Cardiac atrium fibroblast (primary cell): ENCODE measurements around the gene PIP5KL1. TPM values are rescaled to one million over a fixed set of nuclear protein-coding genes. Genes with fewer than 3 reads are reported as not detected.

ENCODE experiments used
- total RNA-seq: library from RNA; depleted of rRNA; stranded (reverse); fragments of >200 nt; gene quantifications from 2 replicates; pipeline ENCODE4 v1.2.3, GENCODE V29; 2015

Gene PIP5KL1
- total RNA-seq = 2.8 and 16.4 TPM in 2 replicates

GRCh38 chr9:127930231-127931091, at the start of gene PIP5KL1:
Gene PIP5KL1, minus strand, starts transcription at chr9:127930777. Its CDS starts 25 bp downstream, at chr9:127930752.

GRCh38 chr9:127937388-127938297, 7.1 kb upstream of the PIP5KL1 start, which contains the start of gene DPM2:
Gene DPM2, minus strand, starts transcription at chr9:127937854. Its CDS starts 34 bp downstream, at chr9:127937820.

GRCh38 chr9:127916720-127917581, 13.6 kb downstream of the PIP5KL1 start, which contains the start of gene ST6GALNAC4:
Gene ST6GALNAC4, minus strand, starts transcription at chr9:127917041. Its CDS starts 622 bp downstream, at chr9:127916419.

GRCh38 chr9:127899128-127899943, 31.2 kb downstream of the PIP5KL1 start, which contains the start of gene ST6GALNAC6:
Gene ST6GALNAC6, minus strand, starts transcription at chr9:127899603. Its CDS starts 1,622 bp downstream, at chr9:127897981.

GRCh38 chr9:127877566-127877998, 53.0 kb downstream of the PIP5KL1 start, which contains the start of gene AK1:
Gene AK1, minus strand, starts transcription at chr9:127877675. Its CDS starts 3,058 bp downstream, at chr9:127874617.

Other genes with a start within 250 kb of the PIP5KL1 start
- not detected in 2 replicates for gene CFAP157, start 223.8 kb downstream of the PIP5KL1 start, total RNA-seq
- 24.6 and 39.2 TPM in 2 replicates for gene PTRH1, start 215.1 kb downstream of the PIP5KL1 start, total RNA-seq
- gene TTC16, start 214.7 kb downstream of the PIP5KL1 start, total RNA-seq = 0.16 TPM in 1 of 2 replicates, not detected in the other
- gene TOR2A, start 195.5 kb downstream of the PIP5KL1 start, total RNA-seq = 9.4 and 12.5 TPM in 2 replicates
- gene SH2D3C, start 152.1 kb downstream of the PIP5KL1 start, total RNA-seq = 2.5 and 2.6 TPM in 2 replicates
- gene CDK9, start 144.7 kb downstream of the PIP5KL1 start, total RNA-seq = 41.8 and 48.0 TPM in 2 replicates
- 24.9 and 29.3 TPM in 2 replicates for gene FPGS, start 127.9 kb downstream of the PIP5KL1 start, total RNA-seq
- 570 and 620 TPM in 2 replicates for gene ENG, start 76.1 kb downstream of the PIP5KL1 start, total RNA-seq
- gene AK1, start 53.1 kb downstream of the PIP5KL1 start, total RNA-seq = 91.3 and 105 TPM in 2 replicates
- 108 and 138 TPM in 2 replicates for gene ST6GALNAC6, start 31.2 kb downstream of the PIP5KL1 start, total RNA-seq
- 66.1 and 73.9 TPM in 2 replicates for gene ST6GALNAC4, start 13.7 kb downstream of the PIP5KL1 start, total RNA-seq
- gene DPM2, start 7.1 kb upstream of the PIP5KL1 start, total RNA-seq = 7.8 and 15.6 TPM in 2 replicates
- 6.1 and 6.6 TPM in 2 replicates for gene EEIG1, start 50.2 kb upstream of the PIP5KL1 start, total RNA-seq
- 6.5 and 7.3 TPM in 2 replicates for gene NAIF1, start 136.5 kb upstream of the PIP5KL1 start, total RNA-seq
- gene SLC25A25, start 137.5 kb upstream of the PIP5KL1 start, total RNA-seq = 16.2 and 20.4 TPM in 2 replicates
- gene PTGES2, start 197.0 kb upstream of the PIP5KL1 start, total RNA-seq = 53.9 and 68.1 TPM in 2 replicates
- gene LCN2, start 218.7 kb upstream of the PIP5KL1 start, total RNA-seq = not detected in 2 replicates
- 121 and 194 TPM in 2 replicates for gene BBLN, start 229.5 kb upstream of the PIP5KL1 start, total RNA-seq